ENCODE results near the gene FTCD.

GRCh38 chr21:46152927-46153246 is 2.5 kb downstream of the FTCD start:
- TF ChIP-seq POLR2A (IDR thresholded peaks at IDR 0.05; ENCODE audit: low read depth, low read length) (no peak), CTCF (IDR thresholded peaks at IDR 0.05; ENCODE audit: extremely low read depth in 1 of 2, insufficient read depth in 1 of 2, low read depth in 1 of 2, low read length in 2 of 2) (no peak), MAX (IDR thresholded peaks at IDR 0.05; ENCODE audit: insufficient read depth, insufficient read length) (no peak)

Data from endothelial cell of umbilical vein (primary cell).